K562 (cell line): ENCODE measurements around the gene DLGAP5. TPM values are rescaled to one million over a fixed set of nuclear protein-coding genes. Genes with fewer than 3 reads are reported as not detected.

Source experiments
- ATF1 ChIP-seq, 2 experiments: fragments of 450-650 bp in 1 of 2; IDR thresholded peaks; 2 replicates each; pipeline ENCODE4 v1.6.1; 2016; ENCODE audit warnings: missing compliant biosample characterization in 1 of 2, missing genetic modification characterization in 1 of 2
- ESRRB ChIP-seq: fragments of 250-450 bp; sonication (Bioruptor Pico); IDR thresholded peaks from 2 replicates; pipeline ENCODE4 v1.5.0; 2020; ENCODE audit warnings: mild to moderate bottlenecking, moderate library complexity, borderline replicate concordance
- MAFF ChIP-seq: IDR thresholded peaks from 2 replicates; pipeline ENCODE4 v1.6.1; 2012; ENCODE audit warnings: low read length, improper control_type of control experiment
- NR2C1 ChIP-seq, 2 experiments: fragments of 450-650 bp; IDR thresholded peaks; 2 replicates each; pipeline ENCODE4 v1.6.1; 2017; ENCODE audit warnings: mild to moderate bottlenecking in 2 of 2, antibody characterized with exemption in 1 of 2, inconsistent platforms in 1 of 2, missing compliant biosample characterization in 1 of 2, missing genetic modification characterization in 1 of 2
- TAF9B ChIP-seq: fragments of 450-650 bp; IDR thresholded peaks from 2 replicates; pipeline ENCODE4 v1.6.1; 2018; ENCODE audit warnings: mild to moderate bottlenecking; ENCODE audit not compliant: partially characterized antibody
- ZNF184 ChIP-seq: sonication (generic); formaldehyde crosslinking; IDR thresholded peaks from 2 replicates; pipeline ENCODE4 v1.5.0; 2020; ENCODE audit warnings: missing genetic modification reagents
- ZNF232 ChIP-seq: sonication (generic); formaldehyde crosslinking; IDR thresholded peaks from 2 replicates; pipeline ENCODE4 v1.8.0; 2022; ENCODE audit warnings: mild to moderate bottlenecking, missing genetic modification reagents
- ZNF75A ChIP-seq: fragments of 450-650 bp; formaldehyde crosslinking; IDR thresholded peaks from 2 replicates; pipeline ENCODE4 v1.4.0; 2020; ENCODE audit warnings: mild to moderate bottlenecking
- polyA plus RNA-seq, 8 experiments: library from polyadenylated mRNA; depleted of rRNA in 4 of 8; stranded (reverse) in 5 of 8; unstranded in 3 of 8; fragments of >200 nt; fragmentation: Nextera tagmentation in 2 of 8; fragmentation: Illumina TruSeq in 1 of 8; extraction: Ambion mirVana in 2 of 8; extraction: Trizol in 1 of 8; gene quantifications; 2 replicates each; pipeline versions ENCODE4 v1.2.1 to v1.2.3, GENCODE V29; 2011 to 2014; ENCODE audit warnings: inconsistent platforms in 1 of 8, missing spikeins in 1 of 8
- total RNA-seq, 7 experiments: library from RNA; depleted of rRNA in 6 of 7; stranded (reverse); fragments of >200 nt in 6 of 7; fragmentation: Illumina TruSeq in 2 of 7; extraction: Trizol in 2 of 7; gene quantifications; 2 replicates each; pipeline versions ENCODE4 v1.2.1 to v1.2.3, GENCODE V29; 2011 to 2021; ENCODE audit warnings: low replicate concordance in 1 of 7
- TF ChIP-seq, protein P1 (sequence below), 2 experiments: IDR thresholded peaks; 2 replicates each; pipeline ENCODE4 v1.6.1; 2012; ENCODE audit warnings: improper control_type of control experiment in 2 of 2, low read depth in 2 of 2, low read length in 2 of 2, borderline replicate concordance in 1 of 2
- TF ChIP-seq, protein P2 (sequence below): fragments of 250-450 bp; sonication (Bioruptor Pico); IDR thresholded peaks from 2 replicates; pipeline ENCODE4 v1.4.0; 2020; ENCODE audit warnings: borderline replicate concordance
- TF ChIP-seq, protein P3 (sequence below), 2 experiments: fragments of 450-650 bp in 1 of 2; sonication (generic) in 1 of 2; formaldehyde crosslinking in 1 of 2; IDR thresholded peaks in 1 of 2; conservative IDR thresholded peaks in 1 of 2; 2 replicates each; pipeline versions ENCODE4 v1.6.1 to v1.8.1; 2016 to 2023; ENCODE audit warnings: mild to moderate bottlenecking in 2 of 2, moderate library complexity in 2 of 2, inconsistent platforms in 1 of 2, missing genetic modification reagents in 1 of 2
- TF ChIP-seq, protein P4 (sequence below), 2 experiments: fragments of 150-350 bp in 1 of 2; IDR thresholded peaks; 2 replicates each; pipeline ENCODE4 v1.6.1; 2012 to 2016; ENCODE audit warnings: low read depth in 2 of 2, low read length in 2 of 2, mild to moderate bottlenecking in 1 of 2, moderate library complexity in 1 of 2
- TF ChIP-seq, protein P5 (sequence below): fragments of 250-450 bp; sonication (Bioruptor Pico); IDR thresholded peaks from 2 replicates; pipeline ENCODE4 v1.4.0; 2020; ENCODE audit warnings: mild to moderate bottlenecking, moderate library complexity, borderline replicate concordance

DLGAP5 gene
- total and polyA plus RNA-seq, 9 of the 15 experiments (the other 6 are each of a cell fraction or from before 2014, with no cell fraction given) = 39.1 to 80.0 (median 59.9) TPM

DNA sequence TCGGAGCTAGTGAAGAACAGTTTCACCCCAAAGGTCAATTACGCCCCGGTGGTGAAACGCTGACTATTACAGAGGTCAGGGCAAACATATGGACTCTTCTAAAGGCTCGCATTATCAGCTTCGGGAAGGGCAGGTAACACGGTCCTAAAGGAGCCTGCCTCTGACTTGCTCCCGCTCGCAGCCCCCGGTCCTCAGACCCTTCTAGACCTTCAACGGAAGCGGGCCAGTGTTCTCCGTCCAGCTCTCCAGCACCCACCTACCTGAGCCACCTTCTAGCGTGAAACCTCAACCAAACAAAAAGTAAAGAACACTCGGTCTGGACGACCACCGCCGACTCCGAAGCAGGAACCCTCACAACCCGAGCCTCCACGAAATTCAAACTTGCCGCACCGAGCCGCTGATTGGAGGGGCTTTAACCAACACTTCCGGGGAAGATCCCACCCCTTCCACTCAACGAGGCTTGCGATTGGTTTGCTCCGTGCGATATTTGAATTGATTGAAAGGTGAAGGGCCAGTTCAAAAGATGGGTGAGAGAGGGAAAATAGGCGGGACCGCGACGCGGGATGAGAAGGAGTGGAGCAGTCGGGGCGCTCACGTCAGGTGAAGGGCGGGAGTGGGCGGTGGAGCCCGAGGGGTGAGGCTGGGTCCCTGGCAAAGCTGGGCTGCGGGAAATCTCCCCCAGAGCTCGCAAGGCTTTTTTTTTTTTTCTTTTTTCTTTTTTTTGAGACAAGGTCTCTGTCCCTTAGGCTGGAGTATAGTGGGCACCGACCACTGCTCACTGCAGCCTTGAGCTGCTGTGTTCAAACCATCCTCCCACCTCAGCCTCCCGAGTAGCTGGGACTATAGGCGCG is at the start of gene DLGAP5 (continued):
- TF ChIP-seq, protein P1, sequence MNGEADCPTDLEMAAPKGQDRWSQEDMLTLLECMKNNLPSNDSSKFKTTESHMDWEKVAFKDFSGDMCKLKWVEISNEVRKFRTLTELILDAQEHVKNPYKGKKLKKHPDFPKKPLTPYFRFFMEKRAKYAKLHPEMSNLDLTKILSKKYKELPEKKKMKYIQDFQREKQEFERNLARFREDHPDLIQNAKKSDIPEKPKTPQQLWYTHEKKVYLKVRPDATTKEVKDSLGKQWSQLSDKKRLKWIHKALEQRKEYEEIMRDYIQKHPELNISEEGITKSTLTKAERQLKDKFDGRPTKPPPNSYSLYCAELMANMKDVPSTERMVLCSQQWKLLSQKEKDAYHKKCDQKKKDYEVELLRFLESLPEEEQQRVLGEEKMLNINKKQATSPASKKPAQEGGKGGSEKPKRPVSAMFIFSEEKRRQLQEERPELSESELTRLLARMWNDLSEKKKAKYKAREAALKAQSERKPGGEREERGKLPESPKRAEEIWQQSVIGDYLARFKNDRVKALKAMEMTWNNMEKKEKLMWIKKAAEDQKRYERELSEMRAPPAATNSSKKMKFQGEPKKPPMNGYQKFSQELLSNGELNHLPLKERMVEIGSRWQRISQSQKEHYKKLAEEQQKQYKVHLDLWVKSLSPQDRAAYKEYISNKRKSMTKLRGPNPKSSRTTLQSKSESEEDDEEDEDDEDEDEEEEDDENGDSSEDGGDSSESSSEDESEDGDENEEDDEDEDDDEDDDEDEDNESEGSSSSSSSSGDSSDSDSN (IDR thresholded peaks at IDR 0.05; ENCODE audit: borderline replicate concordance in 1 of 2, low read depth in 2 of 2, low read length in 2 of 2) = 0 out of 4 replicates have a peak, but pooled peaks of 1 of the 2 experiments have one; percentile 19
- TF ChIP-seq, protein P2, sequence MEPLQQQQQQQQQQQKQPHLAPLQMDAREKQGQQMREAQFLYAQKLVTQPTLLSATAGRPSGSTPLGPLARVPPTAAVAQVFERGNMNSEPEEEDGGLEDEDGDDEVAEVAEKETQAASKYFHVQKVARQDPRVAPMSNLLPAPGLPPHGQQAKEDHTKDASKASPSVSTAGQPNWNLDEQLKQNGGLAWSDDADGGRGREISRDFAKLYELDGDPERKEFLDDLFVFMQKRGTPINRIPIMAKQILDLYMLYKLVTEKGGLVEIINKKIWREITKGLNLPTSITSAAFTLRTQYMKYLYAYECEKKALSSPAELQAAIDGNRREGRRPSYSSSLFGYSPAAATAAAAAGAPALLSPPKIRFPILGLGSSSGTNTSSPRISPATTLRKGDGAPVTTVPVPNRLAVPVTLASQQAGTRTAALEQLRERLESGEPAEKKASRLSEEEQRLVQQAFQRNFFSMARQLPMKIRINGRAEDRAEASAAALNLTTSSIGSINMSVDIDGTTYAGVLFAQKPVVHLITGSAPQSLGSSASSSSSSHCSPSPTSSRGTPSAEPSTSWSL (CRISPR knock-in tag) = no peak
- TF ChIP-seq ESRRB (no peak), ATF1 (CRISPR knock-in tag; IDR thresholded peaks at IDR 0.05) (peak; percentile 10; the same call in 1 of the 2 replicates), ATF1 (tag; IDR thresholded peaks at IDR 0.05) (peak; percentile 84), ZNF184 (CRISPR knock-in tag) (no peak), NR2C1 (IDR thresholded peaks at IDR 0.05) (peak; percentile 49; the same call in 1 of the 2 replicates), NR2C1 (tag; IDR thresholded peaks at IDR 0.05) (0 out of 2 replicates have a peak, but pooled peaks have one; percentile 49), MAFF (no peak), TAF9B (peak; percentile 61), ZNF75A (CRISPR knock-in tag) (no peak), ZNF232 (CRISPR knock-in tag) (no peak)
- TF ChIP-seq, protein P3, sequence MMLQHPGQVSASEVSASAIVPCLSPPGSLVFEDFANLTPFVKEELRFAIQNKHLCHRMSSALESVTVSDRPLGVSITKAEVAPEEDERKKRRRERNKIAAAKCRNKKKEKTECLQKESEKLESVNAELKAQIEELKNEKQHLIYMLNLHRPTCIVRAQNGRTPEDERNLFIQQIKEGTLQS (IDR thresholded peaks at IDR 0.05) = no peak
- TF ChIP-seq, protein P3 (CRISPR knock-in tag; conservative IDR thresholded peaks at IDR 0.05) = no peak
- TF ChIP-seq, protein P4, sequence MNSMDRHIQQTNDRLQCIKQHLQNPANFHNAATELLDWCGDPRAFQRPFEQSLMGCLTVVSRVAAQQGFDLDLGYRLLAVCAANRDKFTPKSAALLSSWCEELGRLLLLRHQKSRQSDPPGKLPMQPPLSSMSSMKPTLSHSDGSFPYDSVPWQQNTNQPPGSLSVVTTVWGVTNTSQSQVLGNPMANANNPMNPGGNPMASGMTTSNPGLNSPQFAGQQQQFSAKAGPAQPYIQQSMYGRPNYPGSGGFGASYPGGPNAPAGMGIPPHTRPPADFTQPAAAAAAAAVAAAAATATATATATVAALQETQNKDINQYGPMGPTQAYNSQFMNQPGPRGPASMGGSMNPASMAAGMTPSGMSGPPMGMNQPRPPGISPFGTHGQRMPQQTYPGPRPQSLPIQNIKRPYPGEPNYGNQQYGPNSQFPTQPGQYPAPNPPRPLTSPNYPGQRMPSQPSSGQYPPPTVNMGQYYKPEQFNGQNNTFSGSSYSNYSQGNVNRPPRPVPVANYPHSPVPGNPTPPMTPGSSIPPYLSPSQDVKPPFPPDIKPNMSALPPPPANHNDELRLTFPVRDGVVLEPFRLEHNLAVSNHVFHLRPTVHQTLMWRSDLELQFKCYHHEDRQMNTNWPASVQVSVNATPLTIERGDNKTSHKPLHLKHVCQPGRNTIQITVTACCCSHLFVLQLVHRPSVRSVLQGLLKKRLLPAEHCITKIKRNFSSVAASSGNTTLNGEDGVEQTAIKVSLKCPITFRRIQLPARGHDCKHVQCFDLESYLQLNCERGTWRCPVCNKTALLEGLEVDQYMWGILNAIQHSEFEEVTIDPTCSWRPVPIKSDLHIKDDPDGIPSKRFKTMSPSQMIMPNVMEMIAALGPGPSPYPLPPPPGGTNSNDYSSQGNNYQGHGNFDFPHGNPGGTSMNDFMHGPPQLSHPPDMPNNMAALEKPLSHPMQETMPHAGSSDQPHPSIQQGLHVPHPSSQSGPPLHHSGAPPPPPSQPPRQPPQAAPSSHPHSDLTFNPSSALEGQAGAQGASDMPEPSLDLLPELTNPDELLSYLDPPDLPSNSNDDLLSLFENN (IDR thresholded peaks at IDR 0.05; ENCODE audit: low read depth in 2 of 2, low read length in 2 of 2) = no peak
- TF ChIP-seq, protein P5, sequence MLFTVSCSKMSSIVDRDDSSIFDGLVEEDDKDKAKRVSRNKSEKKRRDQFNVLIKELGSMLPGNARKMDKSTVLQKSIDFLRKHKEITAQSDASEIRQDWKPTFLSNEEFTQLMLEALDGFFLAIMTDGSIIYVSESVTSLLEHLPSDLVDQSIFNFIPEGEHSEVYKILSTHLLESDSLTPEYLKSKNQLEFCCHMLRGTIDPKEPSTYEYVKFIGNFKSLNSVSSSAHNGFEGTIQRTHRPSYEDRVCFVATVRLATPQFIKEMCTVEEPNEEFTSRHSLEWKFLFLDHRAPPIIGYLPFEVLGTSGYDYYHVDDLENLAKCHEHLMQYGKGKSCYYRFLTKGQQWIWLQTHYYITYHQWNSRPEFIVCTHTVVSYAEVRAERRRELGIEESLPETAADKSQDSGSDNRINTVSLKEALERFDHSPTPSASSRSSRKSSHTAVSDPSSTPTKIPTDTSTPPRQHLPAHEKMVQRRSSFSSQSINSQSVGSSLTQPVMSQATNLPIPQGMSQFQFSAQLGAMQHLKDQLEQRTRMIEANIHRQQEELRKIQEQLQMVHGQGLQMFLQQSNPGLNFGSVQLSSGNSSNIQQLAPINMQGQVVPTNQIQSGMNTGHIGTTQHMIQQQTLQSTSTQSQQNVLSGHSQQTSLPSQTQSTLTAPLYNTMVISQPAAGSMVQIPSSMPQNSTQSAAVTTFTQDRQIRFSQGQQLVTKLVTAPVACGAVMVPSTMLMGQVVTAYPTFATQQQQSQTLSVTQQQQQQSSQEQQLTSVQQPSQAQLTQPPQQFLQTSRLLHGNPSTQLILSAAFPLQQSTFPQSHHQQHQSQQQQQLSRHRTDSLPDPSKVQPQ = no peak
